GM12878 (cell line): ENCODE results near the gene NDEL1.

ENCODE experiments used
- ASH2L ChIP-seq: fragments of 300-600, 200-600 bp; sonication (generic); IDR thresholded peaks from 2 replicates; pipeline ENCODE4 v1.6.1; 2017; ENCODE audit warnings: low read depth, mild to moderate bottlenecking, borderline replicate concordance
- MXI1 ChIP-seq: fragments of 150-350 bp; IDR thresholded peaks from 2 replicates; pipeline ENCODE4 v1.6.1; 2011; ENCODE audit warnings: low read depth, mild to moderate bottlenecking, inconsistent platforms, low read length, improper control_type of control experiment
- POLR2A ChIP-seq: IDR thresholded peaks from 2 replicates; pipeline ENCODE4 v1.6.1; 2011; ENCODE audit warnings: low read depth, mild to moderate bottlenecking, low read length
- POLR2AphosphoS2 ChIP-seq: IDR thresholded peaks from 2 replicates; pipeline ENCODE4 v1.6.1; 2011; ENCODE audit warnings: low read depth, mild to moderate bottlenecking, low read length, improper control_type of control experiment, moderate library complexity
- YY1 ChIP-seq: IDR thresholded peaks from 2 replicates; pipeline ENCODE4 v1.6.1; 2011; ENCODE audit warnings: low read depth, mild to moderate bottlenecking, low read length
- ZNF274 ChIP-seq: IDR thresholded peaks from one replicate; pipeline ENCODE4 v1.8.0; 2011; ENCODE audit not compliant: insufficient read length, insufficient read depth
- ZSCAN29 ChIP-seq: fragments of 450-650 bp; IDR thresholded peaks from 2 replicates; pipeline ENCODE4 v1.6.1; 2017; ENCODE audit warnings: mild to moderate bottlenecking, moderate library complexity
- TF ChIP-seq, protein P1 (sequence below): fragments of 450-650 bp; IDR thresholded peaks from 2 replicates; pipeline ENCODE4 v1.6.1; 2017; ENCODE audit warnings: mild to moderate bottlenecking
- TF ChIP-seq, protein P2 (sequence below), 3 experiments: IDR thresholded peaks in 2 of 3; conservative IDR thresholded peaks in 1 of 3; 2 replicates each; pipeline ENCODE4 v1.5.1; 2011; ENCODE audit warnings: low read depth in 3 of 3, low read length in 3 of 3, mild to moderate bottlenecking in 3 of 3, control low read depth in 2 of 3, moderate library complexity in 2 of 3, inconsistent platforms in 1 of 3, mixed read lengths in 1 of 3; ENCODE audit not compliant: control insufficient read depth in 2 of 3, insufficient read depth in 1 of 3; ENCODE audit errors: extremely low read depth in 1 of 3
- TF ChIP-seq, protein P3 (sequence below): IDR thresholded peaks from 2 replicates; pipeline ENCODE4 v1.6.1; 2011; ENCODE audit warnings: borderline replicate concordance, low read depth, mild to moderate bottlenecking, moderate library complexity, mixed read lengths, low read length; ENCODE audit not compliant: insufficient read depth; ENCODE audit errors: extremely low read length
- TF ChIP-seq, protein P4 (sequence below): IDR thresholded peaks from 2 replicates; pipeline ENCODE4 v1.6.1; 2011; ENCODE audit warnings: low read depth, low read length, improper control_type of control experiment, borderline replicate concordance
- TF ChIP-seq, protein P5 (sequence below): fragments of 450-650 bp; IDR thresholded peaks from 2 replicates; pipeline ENCODE4 v1.6.1; 2018; ENCODE audit warnings: mild to moderate bottlenecking, low read depth, moderate library complexity; ENCODE audit not compliant: partially characterized antibody

DNA sequence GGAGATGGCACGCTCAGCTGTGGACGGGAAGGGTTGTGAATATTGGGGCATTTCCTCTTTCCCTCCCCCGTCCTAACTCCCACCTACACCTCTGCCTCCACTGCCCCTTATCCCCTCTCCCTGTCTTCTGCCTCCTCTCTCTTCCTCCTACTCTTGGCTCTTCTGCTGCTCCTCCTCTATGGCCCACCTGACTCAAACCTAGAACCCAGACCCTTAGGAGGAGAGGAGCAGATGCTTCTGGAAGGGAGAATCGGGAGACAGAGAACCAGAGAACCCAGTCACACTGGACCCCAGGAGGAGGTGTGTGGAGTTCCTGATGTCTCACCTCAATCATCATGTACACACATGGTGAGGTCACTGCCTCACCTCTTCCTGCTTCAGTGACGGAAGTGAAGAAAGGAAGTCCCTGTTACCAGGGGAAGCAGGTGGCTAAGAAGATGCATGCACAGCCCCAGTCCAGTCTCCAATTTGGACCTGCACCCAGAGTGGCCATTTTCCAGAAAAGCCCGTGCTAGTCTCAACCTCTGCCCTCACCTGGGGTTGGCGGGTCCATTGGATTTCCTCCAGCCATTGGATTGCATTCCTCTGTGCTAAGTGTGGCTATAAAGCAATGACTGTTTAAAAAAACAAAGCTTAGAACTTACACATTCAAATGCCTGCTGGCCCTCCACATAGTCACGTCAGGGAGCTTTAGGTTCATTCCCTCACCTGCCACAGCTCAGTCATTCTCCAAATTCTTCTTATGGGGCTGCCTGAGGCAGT, 42.0 kb upstream of the NDEL1 start:
- TF ChIP-seq ASH2L (no peak), YY1 (no peak), MXI1 (no peak), ZSCAN29 (no peak), POLR2A (no peak), ZNF274 (no peak), POLR2AphosphoS2 (no peak)
- TF ChIP-seq, protein P1, sequence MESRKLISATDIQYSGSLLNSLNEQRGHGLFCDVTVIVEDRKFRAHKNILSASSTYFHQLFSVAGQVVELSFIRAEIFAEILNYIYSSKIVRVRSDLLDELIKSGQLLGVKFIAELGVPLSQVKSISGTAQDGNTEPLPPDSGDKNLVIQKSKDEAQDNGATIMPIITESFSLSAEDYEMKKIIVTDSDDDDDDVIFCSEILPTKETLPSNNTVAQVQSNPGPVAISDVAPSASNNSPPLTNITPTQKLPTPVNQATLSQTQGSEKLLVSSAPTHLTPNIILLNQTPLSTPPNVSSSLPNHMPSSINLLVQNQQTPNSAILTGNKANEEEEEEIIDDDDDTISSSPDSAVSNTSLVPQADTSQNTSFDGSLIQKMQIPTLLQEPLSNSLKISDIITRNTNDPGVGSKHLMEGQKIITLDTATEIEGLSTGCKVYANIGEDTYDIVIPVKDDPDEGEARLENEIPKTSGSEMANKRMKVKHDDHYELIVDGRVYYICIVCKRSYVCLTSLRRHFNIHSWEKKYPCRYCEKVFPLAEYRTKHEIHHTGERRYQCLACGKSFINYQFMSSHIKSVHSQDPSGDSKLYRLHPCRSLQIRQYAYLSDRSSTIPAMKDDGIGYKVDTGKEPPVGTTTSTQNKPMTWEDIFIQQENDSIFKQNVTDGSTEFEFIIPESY = no peak
- TF ChIP-seq, protein P2, sequence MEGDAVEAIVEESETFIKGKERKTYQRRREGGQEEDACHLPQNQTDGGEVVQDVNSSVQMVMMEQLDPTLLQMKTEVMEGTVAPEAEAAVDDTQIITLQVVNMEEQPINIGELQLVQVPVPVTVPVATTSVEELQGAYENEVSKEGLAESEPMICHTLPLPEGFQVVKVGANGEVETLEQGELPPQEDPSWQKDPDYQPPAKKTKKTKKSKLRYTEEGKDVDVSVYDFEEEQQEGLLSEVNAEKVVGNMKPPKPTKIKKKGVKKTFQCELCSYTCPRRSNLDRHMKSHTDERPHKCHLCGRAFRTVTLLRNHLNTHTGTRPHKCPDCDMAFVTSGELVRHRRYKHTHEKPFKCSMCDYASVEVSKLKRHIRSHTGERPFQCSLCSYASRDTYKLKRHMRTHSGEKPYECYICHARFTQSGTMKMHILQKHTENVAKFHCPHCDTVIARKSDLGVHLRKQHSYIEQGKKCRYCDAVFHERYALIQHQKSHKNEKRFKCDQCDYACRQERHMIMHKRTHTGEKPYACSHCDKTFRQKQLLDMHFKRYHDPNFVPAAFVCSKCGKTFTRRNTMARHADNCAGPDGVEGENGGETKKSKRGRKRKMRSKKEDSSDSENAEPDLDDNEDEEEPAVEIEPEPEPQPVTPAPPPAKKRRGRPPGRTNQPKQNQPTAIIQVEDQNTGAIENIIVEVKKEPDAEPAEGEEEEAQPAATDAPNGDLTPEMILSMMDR (IDR thresholded peaks at IDR 0.05 in 2 of 3, conservative IDR thresholded peaks at IDR 0.05 in 1 of 3; ENCODE audit: control insufficient read depth in 2 of 3, extremely low read depth in 1 of 3, insufficient read depth in 1 of 3, low read depth in 3 of 3, low read length in 3 of 3) = no peak
- TF ChIP-seq, protein P3, sequence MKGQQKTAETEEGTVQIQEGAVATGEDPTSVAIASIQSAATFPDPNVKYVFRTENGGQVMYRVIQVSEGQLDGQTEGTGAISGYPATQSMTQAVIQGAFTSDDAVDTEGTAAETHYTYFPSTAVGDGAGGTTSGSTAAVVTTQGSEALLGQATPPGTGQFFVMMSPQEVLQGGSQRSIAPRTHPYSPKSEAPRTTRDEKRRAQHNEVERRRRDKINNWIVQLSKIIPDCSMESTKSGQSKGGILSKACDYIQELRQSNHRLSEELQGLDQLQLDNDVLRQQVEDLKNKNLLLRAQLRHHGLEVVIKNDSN = no peak
- TF ChIP-seq, protein P4, sequence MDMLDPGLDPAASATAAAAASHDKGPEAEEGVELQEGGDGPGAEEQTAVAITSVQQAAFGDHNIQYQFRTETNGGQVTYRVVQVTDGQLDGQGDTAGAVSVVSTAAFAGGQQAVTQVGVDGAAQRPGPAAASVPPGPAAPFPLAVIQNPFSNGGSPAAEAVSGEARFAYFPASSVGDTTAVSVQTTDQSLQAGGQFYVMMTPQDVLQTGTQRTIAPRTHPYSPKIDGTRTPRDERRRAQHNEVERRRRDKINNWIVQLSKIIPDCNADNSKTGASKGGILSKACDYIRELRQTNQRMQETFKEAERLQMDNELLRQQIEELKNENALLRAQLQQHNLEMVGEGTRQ = no peak
- TF ChIP-seq, protein P5, sequence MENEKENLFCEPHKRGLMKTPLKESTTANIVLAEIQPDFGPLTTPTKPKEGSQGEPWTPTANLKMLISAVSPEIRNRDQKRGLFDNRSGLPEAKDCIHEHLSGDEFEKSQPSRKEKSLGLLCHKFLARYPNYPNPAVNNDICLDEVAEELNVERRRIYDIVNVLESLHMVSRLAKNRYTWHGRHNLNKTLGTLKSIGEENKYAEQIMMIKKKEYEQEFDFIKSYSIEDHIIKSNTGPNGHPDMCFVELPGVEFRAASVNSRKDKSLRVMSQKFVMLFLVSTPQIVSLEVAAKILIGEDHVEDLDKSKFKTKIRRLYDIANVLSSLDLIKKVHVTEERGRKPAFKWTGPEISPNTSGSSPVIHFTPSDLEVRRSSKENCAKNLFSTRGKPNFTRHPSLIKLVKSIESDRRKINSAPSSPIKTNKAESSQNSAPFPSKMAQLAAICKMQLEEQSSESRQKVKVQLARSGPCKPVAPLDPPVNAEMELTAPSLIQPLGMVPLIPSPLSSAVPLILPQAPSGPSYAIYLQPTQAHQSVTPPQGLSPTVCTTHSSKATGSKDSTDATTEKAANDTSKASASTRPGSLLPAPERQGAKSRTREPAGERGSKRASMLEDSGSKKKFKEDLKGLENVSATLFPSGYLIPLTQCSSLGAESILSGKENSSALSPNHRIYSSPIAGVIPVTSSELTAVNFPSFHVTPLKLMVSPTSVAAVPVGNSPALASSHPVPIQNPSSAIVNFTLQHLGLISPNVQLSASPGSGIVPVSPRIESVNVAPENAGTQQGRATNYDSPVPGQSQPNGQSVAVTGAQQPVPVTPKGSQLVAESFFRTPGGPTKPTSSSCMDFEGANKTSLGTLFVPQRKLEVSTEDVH = no peak
